Mesothelial cell of epicardium (in vitro differentiated cells): ENCODE measurements around the gene FRZB. TPM values are rescaled to one million over a fixed set of nuclear protein-coding genes. Genes with fewer than 3 reads are reported as not detected.

Source experiments
- DNase-seq, 2 experiments: peaks; one replicate each; pipeline ENCODE4 v3.0.0; 2021; ENCODE audit warnings: low spot score in 2 of 2; ENCODE audit not compliant: unreplicated experiment in 2 of 2
- H3K27ac Mint-ChIP-seq: 2 replicates; pipeline ENCODE4 v1.8.0; 2021; ENCODE audit warnings: mixed read lengths
- H3K27me3 Mint-ChIP-seq: 2 replicates; pipeline ENCODE4 v1.8.0; 2021; ENCODE audit warnings: low read depth, mixed read lengths
- H3K36me3 Mint-ChIP-seq: 2 replicates; pipeline ENCODE4 v1.8.0; 2021; ENCODE audit warnings: mixed read lengths
- H3K4me1 Mint-ChIP-seq: 2 replicates; pipeline ENCODE4 v1.8.0; 2021; ENCODE audit warnings: mixed read lengths
- H3K4me3 Mint-ChIP-seq: 2 replicates; pipeline ENCODE4 v1.8.0; 2021; ENCODE audit warnings: mild to moderate bottlenecking, moderate library complexity, mixed read lengths
- H3K9me3 Mint-ChIP-seq: 2 replicates; pipeline ENCODE4 v1.8.0; 2021; ENCODE audit warnings: mixed read lengths
- CTCF ChIP-seq: fragments of 200-600 bp; sonication (generic); IDR thresholded peaks from one replicate; pipeline ENCODE4 v1.5.0; 2021; ENCODE audit warnings: antibody characterized with exemption; ENCODE audit not compliant: unreplicated experiment
- total RNA-seq: library from RNA; stranded (reverse); gene quantifications from 3 replicates; pipeline ENCODE4 v1.2.1, GENCODE V29; 2021

Gene FRZB
- total RNA-seq, 1 donor from 2014 or later: 12.1 TPM

DNA sequence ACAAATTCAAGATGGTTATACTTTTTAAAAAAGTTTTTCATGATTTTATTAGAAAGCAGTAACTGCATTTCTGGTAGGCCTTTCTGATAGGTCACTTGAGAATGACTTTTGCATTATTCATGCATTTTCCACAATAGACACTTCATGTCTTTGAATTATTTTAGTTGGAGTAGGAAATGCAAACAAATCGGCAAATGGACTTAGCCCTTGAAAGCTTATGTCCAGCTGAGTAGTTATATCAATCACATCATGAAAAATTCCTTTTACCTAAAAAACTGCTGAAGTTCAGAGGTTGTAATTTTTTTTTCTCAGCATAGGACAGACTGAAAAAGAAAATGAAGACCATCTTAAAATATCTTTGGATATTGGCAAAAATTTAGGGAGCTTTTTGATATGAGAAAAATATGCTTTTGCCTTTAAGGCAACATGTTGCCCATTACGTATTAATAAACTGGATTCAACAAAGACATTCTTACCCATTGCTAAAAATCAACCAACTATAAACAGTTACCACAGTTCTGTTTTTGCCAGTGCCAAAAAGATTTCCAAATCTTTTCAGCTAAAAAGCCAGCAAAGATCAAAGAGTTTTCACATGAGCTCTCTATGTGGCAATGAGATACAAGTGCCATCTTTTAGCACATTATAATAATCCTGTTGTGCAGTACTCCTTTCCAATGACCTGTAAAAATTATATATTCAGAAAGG is 45.5 kb upstream of the FRZB start:
- Mint-ChIP-seq H3K9me3 (peaks cover 15% of the 10 kb centered on the region), H3K4me1 (peaks cover 21% of the 10 kb centered on the region), H3K27me3 (no peaks in the 10 kb centered on the region), H3K27ac (no peak overlapping the region), H3K4me3 (no peak overlapping the region), H3K36me3 (peaks cover 51% of the 10 kb centered on the region)
- no peak for DNase-seq
- TF ChIP-seq CTCF: no peak

DNA sequence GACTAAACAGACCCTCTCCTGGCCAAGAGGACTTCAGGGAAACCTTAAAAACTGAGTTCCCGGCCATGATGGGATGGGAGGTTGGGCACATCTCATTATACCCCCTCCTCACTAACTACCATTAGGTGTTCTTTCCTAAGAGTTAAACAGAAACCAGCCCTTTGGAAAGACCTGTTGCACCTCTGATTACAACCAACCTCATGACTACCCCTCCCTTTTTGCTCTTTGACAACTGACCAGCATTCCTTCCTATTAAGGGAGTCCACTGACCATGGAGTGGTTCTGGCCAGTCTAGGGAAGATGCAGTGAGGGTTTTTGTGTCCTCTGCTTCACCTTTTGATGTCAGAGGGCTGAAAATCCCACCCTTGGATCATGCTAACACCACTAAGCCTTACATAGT is 44.5 kb upstream of the FRZB start:
- no peak overlapping the region for H3K4me3 Mint-ChIP-seq
- no peak overlapping the region for H3K27ac Mint-ChIP-seq

GRCh38 chr2:182907081-182907830 is 40.8 kb upstream of the FRZB start:
- no peaks in the 10 kb centered on the region for H3K4me1 Mint-ChIP-seq
- H3K27me3 Mint-ChIP-seq: no peaks in the 10 kb centered on the region
- H3K4me3 Mint-ChIP-seq: no peak overlapping the region
- peaks cover 10% of the 10 kb centered on the region for H3K9me3 Mint-ChIP-seq
- H3K27ac Mint-ChIP-seq: no peak overlapping the region
- no peak for TF ChIP-seq CTCF
- peaks cover 38% of the 10 kb centered on the region for H3K36me3 Mint-ChIP-seq
- no peak for DNase-seq

More for the DNA sequence above, 44.5 kb upstream of the FRZB start:
- peaks cover 43% of the 10 kb centered on the region for H3K36me3 Mint-ChIP-seq
- H3K27me3 Mint-ChIP-seq: no peaks in the 10 kb centered on the region
- peaks cover 10% of the 10 kb centered on the region for H3K9me3 Mint-ChIP-seq
- no peak for TF ChIP-seq CTCF
- peaks cover 18% of the 10 kb centered on the region for H3K4me1 Mint-ChIP-seq
- DNase-seq: no peak

- peaks cover 10% of the 10 kb centered on the region for H3K9me3 Mint-ChIP-seq
- H3K27ac Mint-ChIP-seq: no peak overlapping the region
- peaks cover 38% of the 10 kb centered on the region for H3K36me3 Mint-ChIP-seq
- no peaks in the 10 kb centered on the region for H3K4me1 Mint-ChIP-seq
- no peak for DNase-seq
- TF ChIP-seq CTCF: no peak
- H3K27me3 Mint-ChIP-seq: no peaks in the 10 kb centered on the region
- no peak overlapping the region for H3K4me3 Mint-ChIP-seq
Measured at GRCh38 chr2:182906454-182906853, 40.0 kb upstream of the FRZB start.

- Mint-ChIP-seq H3K4me3 (no peak overlapping the region), H3K27me3 (no peaks in the 10 kb centered on the region), H3K4me1 (no peaks in the 10 kb centered on the region), H3K9me3 (peaks cover 10% of the 10 kb centered on the region), H3K36me3 (peaks cover 26% of the 10 kb centered on the region), H3K27ac (no peak overlapping the region)
- no peak for DNase-seq
- no peak for TF ChIP-seq CTCF
Measured at GRCh38 chr2:182904844-182905243, 38.4 kb upstream of the FRZB start.
